Smooth muscle cell (in vitro differentiated cells): ENCODE data around the gene ENTREP3. TPM values are rescaled to one million over a fixed set of nuclear protein-coding genes. Genes with fewer than 3 reads are reported as not detected.
"Not testable (repeated sequence)": the region's sequence is repeated elsewhere in the genome, so short reads cannot be mapped to it uniquely, and the experiment has no call there.

Source experiments
- DNase-seq: peaks from one replicate; lab custom pipeline; 2025; ENCODE audit not compliant: unreplicated experiment; lab: John Stamatoyannopoulos, UW
- H2AFZ ChIP-seq: fragments of 200-600 bp; sonication (generic); 2 replicates; pipeline ENCODE4 v1.6.0; 2016; ENCODE audit warnings: antibody characterized with exemption, low read depth, mild to moderate bottlenecking
- H3F3A ChIP-seq: fragments of 200-600 bp; sonication (generic); 2 replicates; pipeline ENCODE4 v1.6.0; 2017; ENCODE audit warnings: antibody characterized with exemption, low read depth
- H3K27ac ChIP-seq: fragments of 200-600 bp; sonication (generic); 2 replicates; pipeline ENCODE4 v1.5.1; 2016; ENCODE audit warnings: low read depth, mild to moderate bottlenecking
- H3K27me3 ChIP-seq: fragments of 200-600 bp; sonication (generic); 2 replicates; pipeline ENCODE4 v1.6.1; 2016; ENCODE audit warnings: low read depth, mild to moderate bottlenecking
- H3K36me3 ChIP-seq: fragments of 200-600 bp; sonication (generic); 2 replicates; pipeline ENCODE4 v1.5.1; 2016; ENCODE audit warnings: low read depth
- H3K4me1 ChIP-seq: fragments of 200-600 bp; sonication (generic); 2 replicates; pipeline ENCODE4 v1.5.1; 2016; ENCODE audit warnings: low read depth
- H3K4me2 ChIP-seq: fragments of 200-600 bp; sonication (generic); 2 replicates; pipeline ENCODE4 v1.6.0; 2016; ENCODE audit warnings: mild to moderate bottlenecking
- H3K4me3 ChIP-seq: fragments of 200-600 bp; sonication (generic); 2 replicates; pipeline ENCODE4 v1.5.1; 2016; ENCODE audit warnings: mild to moderate bottlenecking
- H3K79me2 ChIP-seq: fragments of 200-600 bp; sonication (generic); 2 replicates; pipeline ENCODE4 v1.6.0; 2016; ENCODE audit warnings: low read depth, mild to moderate bottlenecking
- H3K9ac ChIP-seq: fragments of 200-600 bp; sonication (generic); 2 replicates; pipeline ENCODE4 v1.6.0; 2016; ENCODE audit warnings: low read depth
- H3K9me3 ChIP-seq: fragments of 200-600 bp; sonication (generic); replicated peaks from 2 replicates; pipeline ENCODE4 v1.5.1; 2016; ENCODE audit warnings: low read depth
- H4K20me1 ChIP-seq: fragments of 200-600 bp; sonication (generic); 2 replicates; pipeline ENCODE4 v1.6.0; 2016; ENCODE audit warnings: low read depth
- WGBS: methylation state at CpG from one replicate; pipeline ENCODE4 v1.1.7; 2016; ENCODE audit warnings: low lambda C conversion rate; 5-methylcytosine and 5-hydroxymethylcytosine counted together
- polyA plus RNA-seq: library from polyadenylated mRNA; unstranded; fragments of >200 nt; fragmentation: Nextera tagmentation; extraction: Ambion mirVana; gene quantifications from 2 replicates; pipeline ENCODE4 v1.2.1, GENCODE V29; 2016
- total RNA-seq: library from RNA; depleted of rRNA; stranded (reverse); fragments of >200 nt; gene quantifications from 2 replicates; pipeline ENCODE4 v1.2.3, GENCODE V29; 2014
- TF ChIP-seq, protein P1 (sequence below): fragments of 200-600 bp; sonication (generic); IDR thresholded peaks from 2 replicates; pipeline ENCODE4 v1.5.1; 2017; ENCODE audit warnings: borderline replicate concordance, mild to moderate bottlenecking, antibody characterized with exemption; ENCODE audit not compliant: insufficient read depth, poor library complexity, severe bottlenecking

The ENTREP3 gene
- total and polyA plus RNA-seq, 2 experiments from 2014 or later = 14.7 to 30.9 TPM

GRCh38 chr1:155241841-155242264, 13.4 kb downstream of the ENTREP3 start:
- Histone ChIP-seq H3K36me3 (no peaks in the 10 kb centered on the region), H3K9me3 (no peaks in the 10 kb centered on the region), H3K27me3 (no peaks in the 10 kb centered on the region), H3K79me2 (no peaks in the 10 kb centered on the region), H2AFZ (no peak overlapping the region), H3K4me3 (no peak overlapping the region), H3K9ac (no peak overlapping the region), H3F3A (peaks cover 12% of the 10 kb centered on the region), H3K4me2 (no peak overlapping the region), H3K27ac (no peak overlapping the region), H3K4me1 (no peaks in the 10 kb centered on the region), H4K20me1 (no peaks in the 10 kb centered on the region)
- WGBS = 84% methylated on average over 4 of the region's 4 CpGs
- TF ChIP-seq, protein P1, sequence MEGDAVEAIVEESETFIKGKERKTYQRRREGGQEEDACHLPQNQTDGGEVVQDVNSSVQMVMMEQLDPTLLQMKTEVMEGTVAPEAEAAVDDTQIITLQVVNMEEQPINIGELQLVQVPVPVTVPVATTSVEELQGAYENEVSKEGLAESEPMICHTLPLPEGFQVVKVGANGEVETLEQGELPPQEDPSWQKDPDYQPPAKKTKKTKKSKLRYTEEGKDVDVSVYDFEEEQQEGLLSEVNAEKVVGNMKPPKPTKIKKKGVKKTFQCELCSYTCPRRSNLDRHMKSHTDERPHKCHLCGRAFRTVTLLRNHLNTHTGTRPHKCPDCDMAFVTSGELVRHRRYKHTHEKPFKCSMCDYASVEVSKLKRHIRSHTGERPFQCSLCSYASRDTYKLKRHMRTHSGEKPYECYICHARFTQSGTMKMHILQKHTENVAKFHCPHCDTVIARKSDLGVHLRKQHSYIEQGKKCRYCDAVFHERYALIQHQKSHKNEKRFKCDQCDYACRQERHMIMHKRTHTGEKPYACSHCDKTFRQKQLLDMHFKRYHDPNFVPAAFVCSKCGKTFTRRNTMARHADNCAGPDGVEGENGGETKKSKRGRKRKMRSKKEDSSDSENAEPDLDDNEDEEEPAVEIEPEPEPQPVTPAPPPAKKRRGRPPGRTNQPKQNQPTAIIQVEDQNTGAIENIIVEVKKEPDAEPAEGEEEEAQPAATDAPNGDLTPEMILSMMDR = no peak
- DNase-seq = no peak

GRCh38 chr1:155241069-155241679, 14.1 kb downstream of the ENTREP3 start:
- no peak for DNase-seq
- WGBS = 23% methylated on average over 4 of the region's 4 CpGs
- H3K27me3 ChIP-seq = no peaks in the 10 kb centered on the region
- no peaks in the 10 kb centered on the region for H3K4me1 ChIP-seq
- peak overlapping the region; percentile 7 for H3K27ac ChIP-seq
- no peak overlapping the region for H3K9ac ChIP-seq
- H3K9me3 ChIP-seq = no peaks in the 10 kb centered on the region
- H3K4me2 ChIP-seq = peak overlapping the region; percentile 81
- peak overlapping the region; percentile 46 for H3K4me3 ChIP-seq
- H3K79me2 ChIP-seq = no peaks in the 10 kb centered on the region
- no peaks in the 10 kb centered on the region for H4K20me1 ChIP-seq
- H2AFZ ChIP-seq = no peak overlapping the region
- TF ChIP-seq, protein P1 = no peak
- no peaks in the 10 kb centered on the region for H3K36me3 ChIP-seq
- peaks cover 12% of the 10 kb centered on the region for H3F3A ChIP-seq

DNA sequence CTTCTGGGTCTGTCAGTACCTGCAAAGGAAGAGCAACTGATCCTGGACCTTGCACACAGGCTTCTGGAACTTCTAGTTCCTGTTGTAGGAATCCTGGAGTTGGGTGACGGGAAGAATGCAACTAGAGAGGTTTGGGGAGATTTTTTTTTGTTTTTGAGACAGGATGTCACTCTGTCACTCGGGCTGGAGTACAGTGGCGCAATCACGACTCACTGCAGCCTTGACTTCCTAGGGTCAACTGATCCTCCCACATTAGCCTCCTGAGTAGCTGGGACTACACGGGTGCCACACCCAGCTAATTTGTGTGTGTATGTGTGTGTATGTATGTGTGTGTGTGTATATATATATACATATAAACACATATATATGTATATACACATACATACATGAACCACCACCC, 18.8 kb downstream of the ENTREP3 start:
- Histone ChIP-seq H3K79me2 (no peaks in the 10 kb centered on the region), H3K9ac (no peak overlapping the region), H3K4me1 (no peaks in the 10 kb centered on the region), H3K4me2 (no peak overlapping the region), H4K20me1 (no peaks in the 10 kb centered on the region), H2AFZ (no peak overlapping the region), H3K27me3 (no peaks in the 10 kb centered on the region), H3K36me3 (no peaks in the 10 kb centered on the region), H3K4me3 (no peak overlapping the region), H3K27ac (no peak overlapping the region), H3F3A (no peaks in the 10 kb centered on the region), H3K9me3 (no peaks in the 10 kb centered on the region)
- TF ChIP-seq, protein P1 = no peak
- WGBS = 89% methylated on average over 5 of the region's 5 CpGs
- DNase-seq = no peak

DNA sequence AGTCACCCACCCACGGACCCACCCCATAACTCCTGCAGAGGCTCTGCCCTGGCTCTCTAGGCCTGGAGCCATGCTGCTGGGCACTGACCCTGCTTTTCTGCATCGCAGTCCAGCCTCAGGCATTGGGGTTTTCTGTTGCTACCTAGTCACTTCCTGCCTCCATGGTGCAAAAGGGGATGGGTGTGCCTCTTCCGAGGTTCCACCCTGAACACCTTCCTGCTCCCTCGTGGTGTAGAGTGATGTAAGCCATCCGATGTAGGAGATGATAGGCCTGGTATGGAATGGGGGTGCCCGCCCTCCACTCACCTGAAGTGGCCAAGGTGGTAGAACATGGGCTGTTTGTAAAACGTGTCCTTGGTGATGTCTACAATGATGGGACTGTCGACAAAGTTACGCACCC, 19.9 kb downstream of the ENTREP3 start:
- H3K79me2 ChIP-seq, H3K36me3 ChIP-seq, DNase-seq, H3K4me2 ChIP-seq, H3K9me3 ChIP-seq, H3K27ac ChIP-seq, H3K4me3 ChIP-seq, H3K9ac ChIP-seq, H3K27me3 ChIP-seq, H4K20me1 ChIP-seq, H3K4me1 ChIP-seq, H3F3A ChIP-seq, H2AFZ ChIP-seq: not testable (repeated sequence)
- 90% methylated on average over 8 of the region's 9 CpGs for WGBS

- not testable (repeated sequence) for H3K4me2 ChIP-seq, DNase-seq, H3K36me3 ChIP-seq, H3K27ac ChIP-seq, H3F3A ChIP-seq, H3K79me2 ChIP-seq, H3K27me3 ChIP-seq, H3K4me1 ChIP-seq, H3K4me3 ChIP-seq, H2AFZ ChIP-seq, H3K9ac ChIP-seq, H4K20me1 ChIP-seq, H3K9me3 ChIP-seq
- whole genome bisulfite sequencing = 100% methylated on average over 1 of the region's 5 CpGs
Measured at GRCh38 chr1:155233502-155233901, 21.8 kb downstream of the ENTREP3 start.

DNA sequence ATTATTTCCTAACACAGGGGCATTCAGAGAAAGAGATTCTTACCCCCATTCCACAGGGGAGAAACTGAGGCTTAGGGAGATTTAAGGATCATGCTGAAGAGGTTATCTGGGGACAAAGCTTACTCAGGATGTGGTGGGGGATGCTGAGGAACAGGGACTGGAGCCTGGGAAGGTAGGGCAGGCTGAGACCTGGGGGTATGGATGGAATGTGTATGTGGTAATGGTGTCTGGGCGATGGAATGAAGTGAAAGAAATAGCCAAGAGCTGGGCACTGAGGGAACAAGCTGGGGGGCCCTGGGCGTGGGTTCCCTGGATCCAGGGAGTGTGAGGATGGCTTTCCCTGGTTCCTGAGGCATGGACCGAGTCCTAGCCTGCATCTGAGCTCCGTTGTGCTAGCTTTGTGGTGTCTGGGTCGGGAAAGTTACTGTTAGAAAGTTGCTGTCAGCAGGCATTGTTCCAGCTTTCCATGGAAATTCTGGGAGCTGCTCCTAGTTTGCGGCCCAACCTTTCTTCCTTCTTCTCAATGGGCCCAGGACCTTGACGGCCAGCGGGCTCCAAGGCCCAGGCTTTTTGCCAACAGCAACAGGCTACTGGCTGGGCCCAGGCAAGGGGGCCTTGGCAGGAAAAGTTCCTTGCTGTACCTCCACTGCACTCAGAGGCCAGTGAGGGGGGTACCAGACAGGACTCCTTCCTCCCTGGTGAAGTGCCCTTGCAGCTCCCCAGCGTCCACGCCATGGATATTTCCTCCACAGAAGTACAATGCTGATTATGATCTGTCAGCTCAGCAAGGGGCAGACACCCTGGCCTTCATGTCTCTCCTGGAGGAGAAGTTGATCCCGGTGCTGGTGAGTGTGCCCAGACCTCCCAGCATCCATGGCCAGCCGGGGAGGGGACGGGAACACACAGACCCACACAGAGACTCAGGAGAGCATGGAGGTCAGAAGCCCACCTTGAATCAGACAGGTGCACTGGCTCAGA, 23.0 kb downstream of the ENTREP3 start:
- not testable (repeated sequence) for H3K9me3 ChIP-seq, H3F3A ChIP-seq, H3K27me3 ChIP-seq, DNase-seq, H3K9ac ChIP-seq, H3K27ac ChIP-seq, H4K20me1 ChIP-seq, H3K79me2 ChIP-seq, H2AFZ ChIP-seq, H3K36me3 ChIP-seq, H3K4me2 ChIP-seq, H3K4me1 ChIP-seq, H3K4me3 ChIP-seq
- WGBS = 87% methylated on average over 12 of the region's 13 CpGs
